HEK293 (cell line): ENCODE measurements around the gene MBP.

ENCODE experiments used
- CTCF ChIA-PET: fragments of 350-600 bp; formaldehyde crosslinking; extraction: SDS; loops from one replicate; lab custom pipeline; 2021; ENCODE audit warnings: antibody characterized with exemption; lab: Yijun Ruan, JAX
- POLR2A ChIA-PET: fragments of 300-600 bp; formaldehyde crosslinking; extraction: SDS; loops from one replicate; lab custom pipeline; 2020; ENCODE audit warnings: antibody characterized with exemption, inconsistent platforms; lab: Yijun Ruan, JAX
- H3K27ac ChIP-seq: fragments of 200-500 bp; sonication (Bioruptor generic); 2 replicates; pipeline ENCODE4 v1.5.1; 2014; ENCODE audit warnings: low read depth, low read length, control low read depth, inconsistent platforms; ENCODE audit errors: extremely low read depth
- H3K36me3 ChIP-seq, 2 experiments: fragments of 200-500 bp in 1 of 2; sonication (Bioruptor generic) in 1 of 2; 1 replicate in 1 of 2; 2 replicates in 1 of 2; pipeline ENCODE4 v1.5.1; 2014 to 2017; ENCODE audit warnings: inconsistent platforms in 2 of 2, low read length in 2 of 2; ENCODE audit not compliant: control insufficient read depth in 2 of 2, insufficient read depth in 1 of 2
- H3K4me1 ChIP-seq: fragments of 200-500 bp; sonication (Bioruptor generic); 2 replicates; pipeline ENCODE4 v1.5.1; 2014; ENCODE audit warnings: mild to moderate bottlenecking, low read length, inconsistent platforms; ENCODE audit not compliant: control insufficient read depth, insufficient read depth
- H3K4me3 ChIP-seq: 2 replicates; pipeline ENCODE4 v1.5.1; 2011; ENCODE audit warnings: low read depth, mild to moderate bottlenecking, control low read depth, low read length, moderate library complexity
- H3K9me3 ChIP-seq: fragments of 200-500 bp; sonication (Bioruptor generic); 2 replicates; pipeline ENCODE4 v1.5.1; 2014; ENCODE audit warnings: low read depth, low read length, inconsistent platforms; ENCODE audit not compliant: control insufficient read depth, insufficient read depth
- HIC1 ChIP-seq: fragments of 450-650 bp; formaldehyde crosslinking; IDR thresholded peaks from 2 replicates; pipeline ENCODE4 v1.5.1; 2016; ENCODE audit warnings: missing biosample characterization, missing genetic modification characterization
- KLF1 ChIP-seq: fragments of 450-650 bp; formaldehyde crosslinking; IDR thresholded peaks from 2 replicates; pipeline ENCODE4 v1.5.1; 2016; ENCODE audit warnings: missing biosample characterization, missing genetic modification characterization
- PRDM6 ChIP-seq: fragments of 450-650 bp; formaldehyde crosslinking; IDR thresholded peaks from 2 replicates; pipeline ENCODE4 v1.5.1; 2017; ENCODE audit warnings: missing biosample characterization, missing genetic modification characterization
- WT1 ChIP-seq: fragments of 450-650 bp; formaldehyde crosslinking; IDR thresholded peaks from 2 replicates; pipeline ENCODE4 v1.5.1; 2016; ENCODE audit warnings: missing biosample characterization, missing genetic modification characterization
- ZBTB20 ChIP-seq: fragments of 450-650 bp; formaldehyde crosslinking; IDR thresholded peaks from 2 replicates; pipeline ENCODE4 v1.5.1; 2016; ENCODE audit warnings: missing biosample characterization, missing genetic modification characterization
- ZNF146 ChIP-seq: fragments of 450-650 bp; formaldehyde crosslinking; IDR thresholded peaks from 2 replicates; pipeline ENCODE4 v1.5.1; 2016; ENCODE audit warnings: missing biosample characterization, missing genetic modification characterization
- ZNF148 ChIP-seq: fragments of 450-650 bp; formaldehyde crosslinking; IDR thresholded peaks from 2 replicates; pipeline ENCODE4 v1.5.0; 2017; ENCODE audit warnings: missing biosample characterization, missing genetic modification characterization, borderline replicate concordance
- ZNF157 ChIP-seq: fragments of 450-650 bp; formaldehyde crosslinking; IDR thresholded peaks from 2 replicates; pipeline ENCODE4 v1.5.1; 2016; ENCODE audit warnings: missing biosample characterization, missing genetic modification characterization
- ZNF530 ChIP-seq: fragments of 450-650 bp; formaldehyde crosslinking; IDR thresholded peaks from 2 replicates; pipeline ENCODE4 v1.5.1; 2016; ENCODE audit warnings: low read depth, missing biosample characterization, missing genetic modification characterization
- ZNF624 ChIP-seq: fragments of 450-650 bp; formaldehyde crosslinking; IDR thresholded peaks from 2 replicates; pipeline ENCODE4 v1.5.1; 2017; ENCODE audit warnings: missing biosample characterization, missing genetic modification characterization
- ZNF670 ChIP-seq: fragments of 450-650 bp; formaldehyde crosslinking; IDR thresholded peaks from 2 replicates; pipeline ENCODE4 v1.5.1; 2016; ENCODE audit warnings: missing biosample characterization, missing genetic modification characterization, low read depth
- ZNF707 ChIP-seq: fragments of 450-650 bp; formaldehyde crosslinking; IDR thresholded peaks from 2 replicates; pipeline ENCODE4 v1.5.1; 2016; ENCODE audit warnings: missing biosample characterization, missing genetic modification characterization
- ZNF791 ChIP-seq: fragments of 450-650 bp; formaldehyde crosslinking; IDR thresholded peaks from 2 replicates; pipeline ENCODE4 v1.5.1; 2016; ENCODE audit warnings: missing biosample characterization, missing genetic modification characterization
- ZNF837 ChIP-seq: fragments of 450-650 bp; formaldehyde crosslinking; IDR thresholded peaks from 2 replicates; pipeline ENCODE4 v1.5.1; 2016; ENCODE audit warnings: missing biosample characterization, missing genetic modification characterization
- ZSCAN18 ChIP-seq: fragments of 450-650 bp; formaldehyde crosslinking; IDR thresholded peaks from 2 replicates; pipeline ENCODE4 v1.5.1; 2016; ENCODE audit warnings: missing biosample characterization, missing genetic modification characterization

The MBP gene

GRCh38 chr18:77016936-77017335, 115.6 kb downstream of the MBP start:
- TF ChIP-seq ZNF530 (tag by site-specific recombination) (no peak), ZNF837 (tag by site-specific recombination) (no peak), ZNF146 (no peak), WT1 (no peak), ZNF791 (tag by site-specific recombination) (no peak), ZBTB20 (tag by site-specific recombination) (no peak), ZNF148 (tag by site-specific recombination) (no peak), ZNF670 (tag by site-specific recombination) (no peak), ZNF624 (no peak), HIC1 (tag by site-specific recombination) (no peak), ZSCAN18 (no peak), ZNF157 (no peak), KLF1 (tag by site-specific recombination) (no peak)
- peaks cover 4 to 7% of the 10 kb centered on the region in 2 experiments; a peak in 2 of 3 replicates for H3K36me3 ChIP-seq
- POLR2A ChIA-PET, result no interaction called here
- no peaks in the 10 kb centered on the region for H3K4me1 ChIP-seq
- no peak overlapping the region for H3K4me3 ChIP-seq
- CTCF ChIA-PET, result interaction anchor here (1.8 to 2.1 kb wide), 2 partner anchors 17 to 215 kb away, joined by 5 to 10 read pairs; no protein-coding TSS in a partner anchor
- H3K27ac ChIP-seq, result no peak overlapping the region
- no peaks in the 10 kb centered on the region for H3K9me3 ChIP-seq

GRCh38 chr18:77015771-77016710, 116.5 kb downstream of the MBP start:
- peak; percentile 52 for TF ChIP-seq PRDM6 (tag by site-specific recombination)
- no peak for TF ChIP-seq ZNF707 (tag by site-specific recombination)
- ChIA-PET POLR2A (no interaction called here), CTCF (interaction anchor here (0.7 to 2.1 kb wide), 5 partner anchors 9 to 214 kb away, joined by 3 to 10 read pairs (median 3); no protein-coding TSS in a partner anchor)
- H3K4me1 ChIP-seq, result no peaks in the 10 kb centered on the region
- H3K4me3 ChIP-seq, result no peak overlapping the region
- no peak overlapping the region for H3K27ac ChIP-seq
- H3K36me3 ChIP-seq, result peaks cover 4 to 7% of the 10 kb centered on the region in 2 experiments; a peak in 2 of 3 replicates
- no peaks in the 10 kb centered on the region for H3K9me3 ChIP-seq
